ENCODE results near the gene KIAA1586. TPM values are rescaled to one million over a fixed set of nuclear protein-coding genes. Genes with fewer than 3 reads are reported as not detected.

The KIAA1586 gene
- total and polyA plus RNA-seq, 9 of the 15 experiments (the other 6 are each of a cell fraction or from before 2014, with no cell fraction given): 23.4 to 43.6 (median 29.5) TPM

DNA sequence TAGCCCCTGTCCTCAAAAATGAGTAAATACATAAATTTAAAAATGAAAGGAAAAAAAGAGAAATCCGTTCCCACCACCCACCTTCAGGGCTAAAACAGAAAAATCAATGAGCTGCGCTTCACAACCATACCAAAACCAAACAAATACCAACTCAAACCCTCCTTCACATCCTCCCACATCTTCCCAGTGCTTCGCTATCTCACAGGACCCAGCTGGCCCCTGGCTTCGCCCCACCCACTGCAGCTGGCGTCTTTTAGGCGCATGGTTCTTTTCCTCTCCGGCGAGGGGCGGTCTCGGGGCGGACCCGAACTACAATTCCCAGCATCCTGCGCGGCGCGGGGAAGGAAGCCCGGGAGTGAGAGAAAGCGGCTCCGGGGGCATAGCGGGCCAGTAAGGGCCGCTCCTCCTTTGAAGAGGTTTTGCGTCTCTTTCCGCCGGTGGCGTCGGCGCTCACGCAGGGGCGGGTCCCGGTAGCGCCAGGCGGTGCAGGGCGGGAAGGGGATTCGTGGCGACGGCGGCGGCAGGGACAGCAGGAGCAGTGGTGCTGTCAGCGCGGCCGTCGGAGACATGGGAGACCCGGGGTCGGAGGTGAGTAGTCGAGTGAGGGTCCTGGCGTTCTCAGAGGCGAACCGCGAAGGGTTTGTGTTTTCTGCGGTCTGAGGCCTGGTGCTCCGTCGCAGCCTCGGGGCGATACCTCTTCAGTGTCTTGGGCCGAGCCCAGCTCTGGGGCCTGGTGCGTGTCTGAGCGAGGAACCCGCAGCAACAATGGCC lies 43.4 kb downstream of the KIAA1586 start, which contains the start of gene ZNF451 (continued):
- no peak for TF ChIP-seq ZNF280B (CRISPR knock-in tag; IDR thresholded peaks at IDR 0.05)
- peak; percentile 97 for TF ChIP-seq HNRNPLL (IDR thresholded peaks at IDR 0.05; ENCODE audit: low read depth, low read length, poor library complexity, severe bottlenecking)
- TF ChIP-seq ETV6 (IDR thresholded peaks at IDR 0.05; ENCODE audit: borderline replicate concordance in 1 of 2, low read depth in 2 of 2, low read length in 1 of 2): peak; percentile 35 to 79; a peak in 1 of 4 replicates
- no peak for TF ChIP-seq ETV6 (CRISPR knock-in tag; IDR thresholded peaks at IDR 0.05; ENCODE audit: borderline replicate concordance)
- peak; percentile 43; the same call in 1 of the 2 replicates for TF ChIP-seq RAD51 (IDR thresholded peaks at IDR 0.05; ENCODE audit: borderline replicate concordance, low read depth)
- TF ChIP-seq TARDBP (IDR thresholded peaks at IDR 0.05): peak; percentile 55; the same call in 1 of the 2 replicates
- peak in 1 of 2 experiments; percentile 77; a peak in 2 of 4 replicates for TF ChIP-seq ZNF318 (IDR thresholded peaks at IDR 0.05; ENCODE audit: borderline replicate concordance in 1 of 2, low read depth in 1 of 2)
- TF ChIP-seq IFI16 (CRISPR knock-in tag; IDR thresholded peaks at IDR 0.05): no peak
- TF ChIP-seq SMARCA4 (IDR thresholded peaks at IDR 0.05): peak; percentile 89
- TF ChIP-seq GTF2E2 (tag; IDR thresholded peaks at IDR 0.05): no peak
- TF ChIP-seq, protein P1, sequence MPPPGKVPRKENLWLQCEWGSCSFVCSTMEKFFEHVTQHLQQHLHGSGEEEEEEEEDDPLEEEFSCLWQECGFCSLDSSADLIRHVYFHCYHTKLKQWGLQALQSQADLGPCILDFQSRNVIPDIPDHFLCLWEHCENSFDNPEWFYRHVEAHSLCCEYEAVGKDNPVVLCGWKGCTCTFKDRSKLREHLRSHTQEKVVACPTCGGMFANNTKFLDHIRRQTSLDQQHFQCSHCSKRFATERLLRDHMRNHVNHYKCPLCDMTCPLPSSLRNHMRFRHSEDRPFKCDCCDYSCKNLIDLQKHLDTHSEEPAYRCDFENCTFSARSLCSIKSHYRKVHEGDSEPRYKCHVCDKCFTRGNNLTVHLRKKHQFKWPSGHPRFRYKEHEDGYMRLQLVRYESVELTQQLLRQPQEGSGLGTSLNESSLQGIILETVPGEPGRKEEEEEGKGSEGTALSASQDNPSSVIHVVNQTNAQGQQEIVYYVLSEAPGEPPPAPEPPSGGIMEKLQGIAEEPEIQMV (tag; conservative IDR thresholded peaks at IDR 0.05; ENCODE audit: low read depth): no peak
- peak; percentile 95 for TF ChIP-seq TAL1 (IDR thresholded peaks at IDR 0.05)
- TF ChIP-seq DMBX1 (CRISPR knock-in tag; IDR thresholded peaks at IDR 0.05; ENCODE audit: borderline replicate concordance): peak; percentile 67
- TF ChIP-seq ETS1 (conservative IDR thresholded peaks at IDR 0.05; ENCODE audit: control insufficient read depth, low read depth, low read length): peak; percentile 89
